HG03575 (cell line): ENCODE data around the gene FAM185A.

Source experiments
- ATAC-seq: cut with Tn5 transposase; IDR thresholded peaks from one replicate; pipeline ENCODE4 v1.9.1; 2021; ENCODE audit not compliant: unreplicated experiment, insufficient number of reproducible peaks, low FRiP score; ENCODE audit errors: extremely low read depth

FAM185A gene

DNA sequence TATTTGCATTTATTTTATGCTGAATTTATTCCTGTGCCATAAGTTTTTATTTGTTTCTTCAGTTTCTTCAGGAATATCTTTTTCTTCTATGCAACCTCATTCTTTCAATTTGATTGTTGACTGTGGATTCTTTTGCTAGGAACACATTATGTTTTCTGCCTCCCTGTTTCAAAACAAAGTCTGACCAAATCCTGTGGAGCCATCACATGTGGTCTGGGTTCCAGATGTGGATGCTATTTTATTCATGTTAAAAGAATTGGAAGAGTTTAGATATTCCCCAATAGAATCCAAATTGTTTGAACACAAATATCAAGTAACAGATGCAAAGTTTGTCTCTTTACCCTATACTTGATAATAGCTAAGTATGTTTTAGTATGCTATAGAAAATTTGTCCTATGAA is 107.2 kb downstream of the FAM185A start:
- ATAC-seq, result no peak
